HG02870 (cell line): ENCODE results near the gene TRIM74.
"Not testable (repeated sequence)": the region's sequence is repeated elsewhere in the genome, so short reads cannot be mapped to it uniquely, and the experiment has no call there.

Source experiments
- ATAC-seq: cut with Tn5 transposase; IDR thresholded peaks from one replicate; pipeline ENCODE4 v1.9.1; 2021; ENCODE audit warnings: mild to moderate bottlenecking, moderate library complexity; ENCODE audit not compliant: unreplicated experiment

TRIM74 gene

GRCh38 chr7:72913750-72914149, 55.5 kb downstream of the TRIM74 start:
- not testable (repeated sequence) for ATAC-seq

GRCh38 chr7:72911395-72911794, 57.9 kb downstream of the TRIM74 start:
- not testable (repeated sequence) for ATAC-seq
